Natural killer cell (primary cell): ENCODE data around the gene TLDC2. TPM values are rescaled to one million over a fixed set of nuclear protein-coding genes. Genes with fewer than 3 reads are reported as not detected.

Experiments used
- ATAC-seq, 3 donors: fragments of 150-1000 bp in 2 of 3; fragments of 200-7000 bp in 1 of 3; cut with Tn5 transposase; 1 replicate in 1 of 3; 2 replicates in 2 of 3; pipeline ENCODE4 v1.10.0; 2021; ENCODE audit warnings: mild to moderate bottlenecking in 2 of 3, moderate library complexity in 2 of 3
- DNase-seq, 2 donors: peaks; one replicate each; pipeline versions ENCODE4 v3.0.0 to v3.0.0-alpha.2; 2013 to 2021; ENCODE audit warnings: mixed read lengths in 1 of 2
- H3K27ac ChIP-seq: one replicate; pipeline ENCODE4 v1.5.1; 2013; ENCODE audit warnings: mild to moderate bottlenecking, low read length
- H3K27me3 ChIP-seq: one replicate; pipeline ENCODE4 v1.6.1; 2013; ENCODE audit warnings: low read length; ENCODE audit not compliant: control insufficient read depth, insufficient read depth
- H3K36me3 ChIP-seq: one replicate; pipeline ENCODE4 v1.6.1; 2013; ENCODE audit warnings: low read length; ENCODE audit not compliant: control insufficient read depth, insufficient read depth
- H3K4me1 ChIP-seq: one replicate; pipeline ENCODE4 v1.6.1; 2013; ENCODE audit warnings: low read length; ENCODE audit not compliant: control insufficient read depth, insufficient read depth
- H3K4me3 ChIP-seq: one replicate; pipeline ENCODE4 v1.5.1; 2013; ENCODE audit warnings: low read length
- H3K9me3 ChIP-seq: one replicate; pipeline ENCODE4 v1.6.1; 2013; ENCODE audit warnings: low read length; ENCODE audit not compliant: control insufficient read depth, insufficient read depth
- H3K27ac Mint-ChIP-seq, 2 donors: one replicate each; pipeline ENCODE4 v1.8.0; 2022; ENCODE audit warnings: mild to moderate bottlenecking in 2 of 2, mixed read lengths in 2 of 2, moderate library complexity in 1 of 2
- H3K27me3 Mint-ChIP-seq, 2 donors: one replicate each; pipeline ENCODE4 v1.8.0; 2022; ENCODE audit warnings: low read depth in 2 of 2, mixed read lengths in 2 of 2
- H3K36me3 Mint-ChIP-seq: one replicate; pipeline ENCODE4 v1.8.0; 2022; ENCODE audit warnings: mixed read lengths
- H3K4me1 Mint-ChIP-seq, 2 donors: one replicate each; pipeline ENCODE4 v1.8.0; 2022; ENCODE audit warnings: mixed read lengths in 2 of 2
- H3K4me3 Mint-ChIP-seq: one replicate; pipeline ENCODE4 v1.8.0; 2022; ENCODE audit warnings: mild to moderate bottlenecking, moderate library complexity, mixed read lengths
- H3K9me3 Mint-ChIP-seq, 2 donors: one replicate each; pipeline ENCODE4 v1.8.0; 2022; ENCODE audit warnings: mixed read lengths in 2 of 2
- CTCF ChIP-seq: fragments of 200-600 bp; IDR thresholded peaks from one replicate; pipeline ENCODE4 v1.8.0; 2022; ENCODE audit warnings: antibody characterized with exemption
- WGBS: methylation state at CpG from one replicate; pipeline ENCODE4 v1.1.7; 2013; ENCODE audit warnings: missing lambda C conversion rate; ENCODE audit not compliant: insufficient coverage; 5-methylcytosine and 5-hydroxymethylcytosine counted together
- intact Hi-C: fragments of 100-400 bp; cut with micrococcal nuclease; formaldehyde crosslinking; loops from one replicate; pipeline ENCODE4 v1.14.2; 2022
- total RNA-seq, 4 donors: library from RNA; stranded (reverse); fragments of 120-200 nt in 1 of 4; gene quantifications; one replicate each; pipeline versions ENCODE4 v1.2.3 to v1.2.4, GENCODE V29; 2013 to 2022

Gene TLDC2
- total RNA-seq, 3 donors from 2014 or later (not counting 1 experiment from before 2014, with no cell fraction given), result 1.4 TPM; not detected in 2

- Histone ChIP-seq H3K27ac (no peak overlapping the region), H3K4me1 (peaks cover 35% of the 10 kb centered on the region), H3K27me3 (no peaks in the 10 kb centered on the region), H3K9me3 (no peaks in the 10 kb centered on the region), H3K4me3 (no peak overlapping the region), H3K36me3 (no peaks in the 10 kb centered on the region)
- ATAC-seq (no peak), DNase-seq (no peak)
- Mint-ChIP-seq H3K9me3 (no peaks in the 10 kb centered on the region), H3K4me1 (peaks cover 7 to 10% of the 10 kb centered on the region in 2 donors), H3K27ac (no peak overlapping the region), H3K36me3 (no peaks in the 10 kb centered on the region), H3K4me3 (no peak overlapping the region), H3K27me3 (no peaks in the 10 kb centered on the region)
- intact Hi-C loops, result no loop called here
- no peak for TF ChIP-seq CTCF
- 100% methylated on average over 1 of the region's 1 CpG for WGBS
Observed at GRCh38 chr20:36847710-36848040, 28.3 kb upstream of the TLDC2 start.

- H3K9me3 ChIP-seq, result no peaks in the 10 kb centered on the region
- WGBS, result 82% methylated on average over 6 of the region's 6 CpGs
- Mint-ChIP-seq H3K4me3 (no peak overlapping the region), H3K36me3 (no peaks in the 10 kb centered on the region), H3K9me3 (no peaks in the 10 kb centered on the region), H3K4me1 (peaks cover 5 to 6% of the 10 kb centered on the region in 2 donors), H3K27me3 (no peaks in the 10 kb centered on the region), H3K27ac (no peak overlapping the region)
- H3K4me3 ChIP-seq, result no peak overlapping the region
- no peak overlapping the region for H3K27ac ChIP-seq
- DNase-seq (no peak), ATAC-seq (no peak)
- H3K27me3 ChIP-seq, result no peaks in the 10 kb centered on the region
- peaks cover 30% of the 10 kb centered on the region for H3K4me1 ChIP-seq
- TF ChIP-seq CTCF, result no peak
- H3K36me3 ChIP-seq, result no peaks in the 10 kb centered on the region
- intact Hi-C loops, result no loop called here
Observed at GRCh38 chr20:36848078-36848660, 27.8 kb upstream of the TLDC2 start.

GRCh38 chr20:36848677-36849076, 27.3 kb upstream of the TLDC2 start:
- Histone ChIP-seq H3K9me3 (no peaks in the 10 kb centered on the region), H3K36me3 (no peaks in the 10 kb centered on the region), H3K4me3 (no peak overlapping the region), H3K4me1 (peaks cover 25% of the 10 kb centered on the region), H3K27me3 (no peaks in the 10 kb centered on the region), H3K27ac (no peak overlapping the region)
- ATAC-seq (no peak), DNase-seq (no peak)
- no peak for TF ChIP-seq CTCF
- Mint-ChIP-seq H3K27me3 (no peaks in the 10 kb centered on the region), H3K4me1 (peaks cover under 1% of the 10 kb centered on the region in 2 donors), H3K4me3 (no peak overlapping the region), H3K9me3 (no peaks in the 10 kb centered on the region), H3K36me3 (no peaks in the 10 kb centered on the region), H3K27ac (no peak overlapping the region)
- intact Hi-C loops, result no loop called here

GRCh38 chr20:36849333-36850065, 26.4 kb upstream of the TLDC2 start:
- ATAC-seq (no peak), DNase-seq (no peak)
- H3K9me3 Mint-ChIP-seq, result no peaks in the 10 kb centered on the region
- WGBS, result 84% methylated on average over 9 of the region's 9 CpGs
- H3K27ac Mint-ChIP-seq, result no peak overlapping the region
- Histone ChIP-seq H3K27ac (no peak overlapping the region), H3K4me1 (peaks cover 17% of the 10 kb centered on the region), H3K27me3 (no peaks in the 10 kb centered on the region), H3K4me3 (no peak overlapping the region), H3K9me3 (no peaks in the 10 kb centered on the region), H3K36me3 (no peaks in the 10 kb centered on the region)
- TF ChIP-seq CTCF, result no peak
- no peaks in the 10 kb centered on the region for H3K36me3 Mint-ChIP-seq
- no peaks in the 10 kb centered on the region for H3K27me3 Mint-ChIP-seq
- H3K4me1 Mint-ChIP-seq, result peaks cover 0 to 3% of the 10 kb centered on the region in 2 donors
- no peak overlapping the region for H3K4me3 Mint-ChIP-seq
- intact Hi-C loops, result no loop called here
